PFSK-1 (cell line): Measurements from ENCODE around the gene CACNA1C.

Source experiments
- FOXP2 ChIP-seq: optimal IDR thresholded peaks from 2 replicates; pipeline ENCODE3; 2011; ENCODE audit warnings: borderline replicate concordance, control low read depth, inconsistent platforms; ENCODE audit not compliant: insufficient read depth; ENCODE audit errors: extremely low read length, extremely low read depth
- POLR2AphosphoS5 ChIP-seq: IDR thresholded peaks from 2 replicates; pipeline ENCODE4 v1.6.1; 2012; ENCODE audit warnings: low read depth, mild to moderate bottlenecking, control low read depth, low read length, moderate library complexity
- REST ChIP-seq, 2 experiments: IDR thresholded peaks; 2 replicates each; pipeline versions ENCODE4 v1.6.1 to v1.8.0; 2011 to 2012; ENCODE audit warnings: low read depth in 2 of 2, low read length in 2 of 2, control low read depth in 1 of 2, inconsistent platforms in 1 of 2, mild to moderate bottlenecking in 1 of 2, moderate library complexity in 1 of 2; ENCODE audit not compliant: insufficient read depth in 1 of 2
- SIN3A ChIP-seq: IDR thresholded peaks from 2 replicates; pipeline ENCODE4 v1.6.1; 2012; ENCODE audit warnings: mild to moderate bottlenecking, low read length, moderate library complexity, borderline replicate concordance; ENCODE audit not compliant: insufficient read depth
- TAF1 ChIP-seq: IDR thresholded peaks from 2 replicates; pipeline ENCODE4 v1.6.1; 2012; ENCODE audit warnings: low read length, control low read depth, borderline replicate concordance; ENCODE audit not compliant: insufficient read depth

CACNA1C gene

DNA sequence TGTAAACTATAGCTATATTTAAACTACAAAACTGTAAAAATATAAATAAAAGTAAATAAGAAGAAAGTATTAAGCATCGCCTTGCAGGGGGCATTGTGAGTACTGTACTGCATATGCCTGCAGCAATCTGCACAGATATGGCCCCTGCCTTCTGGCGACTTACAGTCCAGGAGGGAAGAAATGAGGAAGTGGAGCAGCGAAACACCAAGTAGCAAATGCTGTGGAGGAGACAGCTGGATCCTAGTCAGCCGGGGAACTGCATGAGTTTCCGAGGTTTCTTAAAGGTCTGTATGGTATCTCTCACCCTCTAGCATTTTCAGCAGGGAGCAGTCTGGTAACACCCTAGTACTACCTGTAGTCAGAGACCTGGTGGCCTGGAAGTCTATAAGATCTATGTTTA is 256.9 kb downstream of the CACNA1C start:
- TF ChIP-seq FOXP2 (no peak), POLR2AphosphoS5 (no peak), TAF1 (no peak), REST (IDR thresholded peaks at IDR 0.05; ENCODE audit: insufficient read depth in 1 of 2, low read depth in 2 of 2, low read length in 2 of 2) (no peak), SIN3A (no peak)

DNA sequence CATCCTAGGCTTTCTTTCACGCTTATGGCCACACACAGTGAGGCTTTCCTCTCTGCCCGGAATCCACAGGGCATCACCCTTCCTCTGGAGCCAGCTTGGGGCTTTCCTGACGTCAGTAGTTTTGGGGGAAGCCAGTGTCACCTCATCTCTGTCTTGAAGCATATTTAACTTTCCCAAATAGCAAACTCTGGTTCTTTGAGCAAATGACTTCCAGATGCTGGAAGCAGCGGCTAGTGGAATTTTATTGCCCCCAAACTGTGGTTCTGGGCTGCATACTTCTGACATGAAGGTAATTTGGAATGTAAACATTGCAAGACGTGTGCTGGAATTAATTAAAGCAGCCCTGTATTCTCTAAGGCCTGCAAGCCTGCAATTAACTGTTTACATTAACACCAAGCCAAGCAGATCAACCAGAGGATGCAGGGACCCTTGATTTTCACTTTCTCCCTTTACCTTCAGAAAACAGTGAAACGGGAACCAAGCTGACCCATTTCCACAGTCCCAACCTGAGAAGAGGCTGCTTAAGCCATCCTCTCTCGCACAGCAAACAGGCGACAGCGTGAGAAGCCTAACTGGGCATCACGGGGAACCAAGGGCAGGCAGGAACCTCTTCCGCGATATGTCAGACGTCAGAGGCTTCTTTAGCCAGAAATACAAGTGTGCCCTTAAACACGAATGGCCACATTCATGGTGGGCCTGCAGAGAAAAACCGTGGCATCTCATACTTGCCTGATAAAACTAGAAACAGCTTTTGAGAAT is 258.4 kb downstream of the CACNA1C start:
- TF ChIP-seq POLR2AphosphoS5 (no peak), SIN3A (no peak), TAF1 (no peak), REST (IDR thresholded peaks at IDR 0.05; ENCODE audit: insufficient read depth in 1 of 2, low read depth in 2 of 2, low read length in 2 of 2) (no peak), FOXP2 (no peak)

DNA sequence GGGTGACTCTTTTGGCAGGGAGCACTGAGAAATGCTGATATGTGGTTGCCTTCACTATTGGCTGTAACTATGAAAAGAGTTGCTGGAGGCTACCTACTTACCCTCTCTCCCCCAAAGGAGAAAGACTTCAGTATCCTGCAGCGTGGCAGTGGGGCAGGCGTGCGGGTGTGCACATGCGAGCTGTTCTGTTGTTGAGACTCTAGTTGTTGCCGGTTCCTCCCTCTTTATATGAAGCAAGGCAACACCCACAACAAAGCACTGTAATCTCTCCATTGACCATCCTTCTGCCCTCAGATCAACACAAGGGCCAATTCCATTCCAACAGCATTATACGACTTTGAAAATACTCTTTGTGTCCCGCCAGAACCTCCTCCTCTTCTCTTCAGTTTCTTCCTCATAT is 259.4 kb downstream of the CACNA1C start:
- no peak for TF ChIP-seq SIN3A
- TF ChIP-seq TAF1: no peak
- TF ChIP-seq POLR2AphosphoS5: no peak
- no peak for TF ChIP-seq REST (IDR thresholded peaks at IDR 0.05; ENCODE audit: insufficient read depth in 1 of 2, low read depth in 2 of 2, low read length in 2 of 2)
- TF ChIP-seq FOXP2: no peak

DNA sequence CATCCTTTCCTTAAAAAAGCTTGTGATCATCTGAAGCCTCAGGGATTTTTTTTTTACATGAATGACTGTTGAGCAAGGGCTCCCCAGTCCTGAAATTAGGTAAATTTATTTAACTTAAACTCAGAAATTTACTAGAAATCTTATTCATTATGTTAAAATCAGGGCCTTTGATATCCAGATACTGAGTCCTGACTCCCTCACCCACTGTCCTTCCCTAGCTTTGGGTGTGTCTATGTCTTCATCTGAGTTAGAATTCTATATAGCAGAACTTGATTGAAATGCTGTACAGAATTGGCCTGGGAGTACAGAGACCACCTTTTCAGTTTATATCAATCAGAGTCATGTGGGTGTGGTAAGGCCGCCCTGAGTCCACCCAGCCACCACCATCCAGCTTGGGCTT is 260.0 kb downstream of the CACNA1C start:
- TF ChIP-seq TAF1 (no peak), POLR2AphosphoS5 (no peak), SIN3A (no peak), REST (IDR thresholded peaks at IDR 0.05; ENCODE audit: insufficient read depth in 1 of 2, low read depth in 2 of 2, low read length in 2 of 2) (no peak), FOXP2 (no peak)
